GM20431 (cell line): ENCODE measurements around the gene PARVG.

Source experiments
- in situ Hi-C: fragments of 300-500 bp; cut with MseI, MboI; formaldehyde crosslinking; loops from one replicate; pipeline ENCODE4 v1.15.0; 2020; ENCODE audit warnings: low sequenced_read_pairs; ENCODE audit not compliant: unreplicated experiment

The PARVG gene

GRCh38 chr22:44192816-44193534, 12.2 kb downstream of the PARVG start:
- in situ Hi-C loops, result no loop called here

GRCh38 chr22:44193535-44193891, 12.8 kb downstream of the PARVG start:
- in situ Hi-C loops, result no loop called here

- in situ Hi-C loops, result no loop called here
Observed at GRCh38 chr22:44194569-44194968, 13.8 kb downstream of the PARVG start.

- in situ Hi-C loops, result no loop called here
Observed at GRCh38 chr22:44195189-44195871, 14.6 kb downstream of the PARVG start.

- in situ Hi-C loops, result no loop called here
Observed at GRCh38 chr22:44196241-44196640, 15.5 kb downstream of the PARVG start.

- in situ Hi-C loops, result no loop called here
Observed at GRCh38 chr22:44196731-44197131, 16.0 kb downstream of the PARVG start.

- in situ Hi-C loops, result no loop called here
Observed at GRCh38 chr22:44197271-44197670, 16.5 kb downstream of the PARVG start.

GRCh38 chr22:44199164-44199563, 18.4 kb downstream of the PARVG start:
- in situ Hi-C loops, result no loop called here

- in situ Hi-C loops, result no loop called here
Observed at GRCh38 chr22:44199866-44200265, 19.1 kb downstream of the PARVG start.

GRCh38 chr22:44200451-44200850, 19.7 kb downstream of the PARVG start:
- in situ Hi-C loops, result no loop called here

GRCh38 chr22:44200855-44201550, 20.3 kb downstream of the PARVG start:
- in situ Hi-C loops, result no loop called here

- in situ Hi-C loops, result no loop called here
Observed at GRCh38 chr22:44201665-44202064, 20.9 kb downstream of the PARVG start.

- in situ Hi-C loops, result no loop called here
Observed at GRCh38 chr22:44202261-44202789, 21.6 kb downstream of the PARVG start.

- in situ Hi-C loops, result no loop called here
Observed at GRCh38 chr22:44203203-44203602, 22.5 kb downstream of the PARVG start.

GRCh38 chr22:44204739-44205515, 24.2 kb downstream of the PARVG start:
- in situ Hi-C loops, result no loop called here

GRCh38 chr22:44205516-44206329, 25.0 kb downstream of the PARVG start:
- in situ Hi-C loops, result no loop called here

- in situ Hi-C loops, result no loop called here
Observed at GRCh38 chr22:44206330-44206645, 25.6 kb downstream of the PARVG start.

- in situ Hi-C loops, result no loop called here
Observed at GRCh38 chr22:44206696-44207095, 26.0 kb downstream of the PARVG start.

GRCh38 chr22:44207173-44207980, 26.7 kb downstream of the PARVG start:
- in situ Hi-C loops, result no loop called here
